ENCODE data around the gene EARS2. TPM values are rescaled to one million over a fixed set of nuclear protein-coding genes. Genes with fewer than 3 reads are reported as not detected.

The EARS2 gene
- total RNA-seq, 1 donor = 32.6 TPM

DNA sequence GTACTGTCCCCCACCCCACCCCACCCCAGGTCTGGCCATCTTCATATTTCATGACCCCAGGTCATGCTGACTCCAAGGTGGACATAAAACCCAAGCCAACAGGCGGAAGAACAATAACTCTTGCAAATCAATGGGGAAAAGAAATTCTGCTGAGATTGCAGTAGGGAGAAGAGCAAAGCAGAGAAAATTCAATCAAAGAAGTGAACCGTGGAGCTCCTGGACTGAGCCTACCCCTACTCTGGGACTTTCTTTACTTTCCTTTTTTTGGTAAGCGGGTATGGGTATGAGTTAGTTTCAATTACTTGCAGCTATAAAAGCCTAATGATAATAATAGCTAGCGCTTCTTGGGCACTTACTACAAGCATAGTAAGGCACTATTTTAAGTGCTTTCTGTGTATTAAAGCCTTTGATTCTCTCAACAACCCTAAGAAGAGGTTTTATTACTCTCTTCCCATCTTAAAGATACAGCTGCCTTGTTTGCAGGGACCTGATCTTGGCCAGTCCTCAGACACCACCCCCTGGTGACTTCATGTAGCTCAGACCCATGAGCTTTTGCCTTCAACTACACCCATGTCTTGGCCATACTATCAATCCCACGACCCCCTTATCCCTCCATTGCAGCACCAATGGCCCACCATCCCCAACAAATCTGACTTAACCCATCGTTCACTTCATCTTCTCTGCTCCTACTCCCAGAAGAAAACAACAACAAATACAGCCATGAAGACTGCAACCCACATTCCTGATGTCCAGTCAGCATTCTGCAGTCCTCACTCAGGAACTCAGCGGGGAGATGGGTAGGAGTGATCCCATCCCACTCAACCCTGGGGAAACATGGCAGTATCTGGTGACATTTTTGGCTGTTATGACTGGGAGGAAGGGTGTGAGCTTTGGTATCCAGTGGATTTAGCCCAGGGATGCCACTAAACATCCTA, 51.2 kb downstream of the EARS2 start:
- H3K27me3 ChIP-seq (ENCODE audit: insufficient read depth, low read length) = no peaks in the 10 kb centered on the region
- H3K27ac ChIP-seq (ENCODE audit: low read depth, low read length) = no peak overlapping the region
- no peak overlapping the region for H2AFZ ChIP-seq (ENCODE audit: low read length)
- no peaks in the 10 kb centered on the region for H3K36me3 ChIP-seq (ENCODE audit: insufficient read depth, low read length)
- H4K20me1 ChIP-seq (ENCODE audit: insufficient read depth, low read length) = peaks cover 69% of the 10 kb centered on the region
- H3K4me2 ChIP-seq (ENCODE audit: insufficient read depth, low read length) = no peak overlapping the region
- peaks cover 49% of the 10 kb centered on the region for H3K79me2 ChIP-seq (ENCODE audit: insufficient read depth, low read length)
- TF ChIP-seq, protein P1, sequence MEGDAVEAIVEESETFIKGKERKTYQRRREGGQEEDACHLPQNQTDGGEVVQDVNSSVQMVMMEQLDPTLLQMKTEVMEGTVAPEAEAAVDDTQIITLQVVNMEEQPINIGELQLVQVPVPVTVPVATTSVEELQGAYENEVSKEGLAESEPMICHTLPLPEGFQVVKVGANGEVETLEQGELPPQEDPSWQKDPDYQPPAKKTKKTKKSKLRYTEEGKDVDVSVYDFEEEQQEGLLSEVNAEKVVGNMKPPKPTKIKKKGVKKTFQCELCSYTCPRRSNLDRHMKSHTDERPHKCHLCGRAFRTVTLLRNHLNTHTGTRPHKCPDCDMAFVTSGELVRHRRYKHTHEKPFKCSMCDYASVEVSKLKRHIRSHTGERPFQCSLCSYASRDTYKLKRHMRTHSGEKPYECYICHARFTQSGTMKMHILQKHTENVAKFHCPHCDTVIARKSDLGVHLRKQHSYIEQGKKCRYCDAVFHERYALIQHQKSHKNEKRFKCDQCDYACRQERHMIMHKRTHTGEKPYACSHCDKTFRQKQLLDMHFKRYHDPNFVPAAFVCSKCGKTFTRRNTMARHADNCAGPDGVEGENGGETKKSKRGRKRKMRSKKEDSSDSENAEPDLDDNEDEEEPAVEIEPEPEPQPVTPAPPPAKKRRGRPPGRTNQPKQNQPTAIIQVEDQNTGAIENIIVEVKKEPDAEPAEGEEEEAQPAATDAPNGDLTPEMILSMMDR (IDR thresholded peaks at IDR 0.05; ENCODE audit: extremely low read depth, low read depth, low read length) = no peak
- DNase-seq (ENCODE audit: insufficient read length, low spot score, missing footprints) = no peak
- H3K4me3 ChIP-seq (ENCODE audit: insufficient read depth, low read length) = no peak overlapping the region
- H3K9me3 ChIP-seq (ENCODE audit: low read depth, low read length) = no peaks in the 10 kb centered on the region
- H3K4me1 ChIP-seq (ENCODE audit: insufficient read depth, low read length) = peaks cover 31% of the 10 kb centered on the region

DNA sequence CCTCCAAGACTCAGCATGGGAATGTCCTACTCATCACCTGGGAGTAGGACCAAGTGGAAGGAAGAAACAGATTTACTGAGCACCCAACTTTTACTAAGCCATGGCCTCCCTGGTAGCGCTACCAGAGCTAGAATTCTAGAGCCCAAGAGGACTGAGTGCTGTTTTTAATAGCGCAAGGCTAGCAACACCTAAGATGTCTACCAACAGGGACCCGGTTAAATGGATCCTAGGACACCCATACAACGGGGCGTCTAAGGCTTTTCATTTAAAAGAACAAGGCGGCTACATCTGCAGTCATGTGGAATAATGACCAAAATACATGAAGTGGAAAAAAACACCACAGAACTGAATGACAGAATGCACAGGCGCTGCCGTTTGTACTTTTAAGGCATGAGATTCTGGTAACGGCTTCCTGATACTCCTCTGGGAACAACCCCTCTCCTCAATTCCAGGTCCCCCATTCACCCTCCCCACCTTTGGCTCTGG, 51.9 kb downstream of the EARS2 start:
- Histone ChIP-seq H4K20me1 (ENCODE audit: insufficient read depth, low read length) (peaks cover 76% of the 10 kb centered on the region), H3K9me3 (ENCODE audit: low read depth, low read length) (no peaks in the 10 kb centered on the region), H3K4me3 (ENCODE audit: insufficient read depth, low read length) (peak overlapping the region; percentile 33), H2AFZ (ENCODE audit: low read length) (no peak overlapping the region), H3K27ac (ENCODE audit: low read depth, low read length) (peak overlapping the region; percentile 78), H3K27me3 (ENCODE audit: insufficient read depth, low read length) (no peaks in the 10 kb centered on the region), H3K4me2 (ENCODE audit: insufficient read depth, low read length) (peak overlapping the region; percentile 69), H3K36me3 (ENCODE audit: insufficient read depth, low read length) (no peaks in the 10 kb centered on the region), H3K4me1 (ENCODE audit: insufficient read depth, low read length) (peaks cover 31% of the 10 kb centered on the region), H3K79me2 (ENCODE audit: insufficient read depth, low read length) (peaks cover 54% of the 10 kb centered on the region)
- TF ChIP-seq, protein P1 (IDR thresholded peaks at IDR 0.05; ENCODE audit: extremely low read depth, low read depth, low read length) = no peak
- DNase-seq (ENCODE audit: insufficient read length, low spot score, missing footprints) = peak; percentile 64

DNA sequence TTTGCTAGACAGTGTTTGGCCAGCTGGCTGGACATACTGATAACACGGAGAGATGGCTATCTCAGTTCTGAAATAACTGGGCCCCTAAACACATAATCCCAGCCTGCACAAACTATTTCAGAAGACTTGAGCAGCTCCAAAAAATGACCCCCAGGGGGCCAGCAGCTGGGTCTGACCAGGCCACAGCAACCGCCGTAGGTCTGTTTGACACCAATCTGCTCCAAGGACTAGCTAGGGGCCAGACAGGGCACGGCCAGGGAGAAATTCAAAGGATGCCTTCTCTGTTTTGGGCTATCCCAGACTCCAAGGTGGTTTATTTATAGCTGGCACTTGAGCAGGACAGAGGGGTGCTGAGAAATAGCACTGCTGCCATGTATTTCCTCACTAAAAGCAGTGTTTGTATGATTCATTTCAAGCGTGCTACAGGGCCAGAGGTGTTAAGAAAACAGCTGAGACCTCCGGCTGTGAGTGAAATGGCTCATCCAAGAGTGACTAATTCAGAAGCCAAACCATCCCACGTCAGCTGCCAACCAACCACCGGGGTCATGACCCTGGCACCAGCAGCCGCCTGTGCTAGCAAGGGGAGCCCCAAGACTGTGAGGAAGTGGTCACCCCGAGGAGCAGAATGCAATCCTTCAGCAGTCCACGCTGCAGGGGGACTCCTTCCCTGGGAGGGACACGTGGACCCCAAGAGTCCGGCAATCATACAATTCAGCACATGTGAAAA, 52.5 kb downstream of the EARS2 start:
- peaks cover 82% of the 10 kb centered on the region for H4K20me1 ChIP-seq (ENCODE audit: insufficient read depth, low read length)
- peak overlapping the region; percentile 69 for H3K4me2 ChIP-seq (ENCODE audit: insufficient read depth, low read length)
- peak overlapping the region; percentile 33 for H3K4me3 ChIP-seq (ENCODE audit: insufficient read depth, low read length)
- H3K27ac ChIP-seq (ENCODE audit: low read depth, low read length) = peak overlapping the region; percentile 78
- H3K4me1 ChIP-seq (ENCODE audit: insufficient read depth, low read length) = peaks cover 31% of the 10 kb centered on the region
- peaks cover 59% of the 10 kb centered on the region for H3K79me2 ChIP-seq (ENCODE audit: insufficient read depth, low read length)
- H3K36me3 ChIP-seq (ENCODE audit: insufficient read depth, low read length) = no peaks in the 10 kb centered on the region
- no peaks in the 10 kb centered on the region for H3K27me3 ChIP-seq (ENCODE audit: insufficient read depth, low read length)
- no peaks in the 10 kb centered on the region for H3K9me3 ChIP-seq (ENCODE audit: low read depth, low read length)
- peak; percentile 95 for DNase-seq (ENCODE audit: insufficient read length, low spot score, missing footprints)
- H2AFZ ChIP-seq (ENCODE audit: low read length) = no peak overlapping the region
- TF ChIP-seq, protein P1 (IDR thresholded peaks at IDR 0.05; ENCODE audit: extremely low read depth, low read depth, low read length) = peak; percentile 8

DNA sequence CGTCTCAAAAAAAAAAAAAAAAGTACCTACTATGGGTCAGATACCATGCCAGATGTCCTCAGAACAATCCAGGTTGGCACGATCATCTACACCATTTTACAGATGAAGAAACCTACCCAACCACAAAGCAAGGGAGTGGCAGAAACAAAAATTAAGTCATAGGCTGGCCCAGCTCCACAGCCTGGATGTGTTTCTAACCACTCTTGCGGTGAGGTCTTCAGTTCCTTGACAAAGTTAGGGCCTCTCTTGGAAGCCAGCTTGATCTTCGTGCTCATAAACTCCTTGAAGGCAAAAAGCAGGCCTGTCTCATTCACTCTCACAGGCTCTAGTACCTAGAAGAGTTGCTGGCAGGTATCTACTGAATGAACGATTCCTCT, 53.1 kb downstream of the EARS2 start:
- no peaks in the 10 kb centered on the region for H3K27me3 ChIP-seq (ENCODE audit: insufficient read depth, low read length)
- H3K9me3 ChIP-seq (ENCODE audit: low read depth, low read length) = no peaks in the 10 kb centered on the region
- H3K36me3 ChIP-seq (ENCODE audit: insufficient read depth, low read length) = no peaks in the 10 kb centered on the region
- peaks cover 26% of the 10 kb centered on the region for H3K4me1 ChIP-seq (ENCODE audit: insufficient read depth, low read length)
- H3K4me2 ChIP-seq (ENCODE audit: insufficient read depth, low read length) = peak overlapping the region; percentile 69
- peaks cover 80% of the 10 kb centered on the region for H4K20me1 ChIP-seq (ENCODE audit: insufficient read depth, low read length)
- peak overlapping the region; percentile 78 for H3K27ac ChIP-seq (ENCODE audit: low read depth, low read length)
- H3K4me3 ChIP-seq (ENCODE audit: insufficient read depth, low read length) = peak overlapping the region; percentile 2
- peak; percentile 91 for DNase-seq (ENCODE audit: insufficient read length, low spot score, missing footprints)
- TF ChIP-seq, protein P1 (IDR thresholded peaks at IDR 0.05; ENCODE audit: extremely low read depth, low read depth, low read length) = no peak
- H3K79me2 ChIP-seq (ENCODE audit: insufficient read depth, low read length) = peaks cover 55% of the 10 kb centered on the region
- H2AFZ ChIP-seq (ENCODE audit: low read length) = no peak overlapping the region
